Right lobe of liver (tissue), 6 donors: ENCODE measurements around the gene SALL1. TPM values are rescaled to one million over a fixed set of nuclear protein-coding genes. Genes with fewer than 3 reads are reported as not detected.
A peak's percentile ranks its signal among the peaks of the same experiment; 100 is the strongest.

Source experiments
- ATAC-seq, 4 donors: fragments of 200-7000 bp; cut with Tn5 transposase; one replicate each; pipeline ENCODE4 v1.9.1; 2020; ENCODE audit warnings: mild to moderate bottlenecking in 4 of 4, moderate library complexity in 4 of 4
- DNase-seq, 3 donors: peaks; one replicate each; pipeline ENCODE4 v3.0.0-alpha.2; 2020
- H3K27ac ChIP-seq, 3 donors: fragments of 200-600 bp; one replicate each; pipeline ENCODE4 v1.8.0; 2022
- H3K27me3 ChIP-seq, 2 donors: fragments of 200-600 bp; one replicate each; pipeline ENCODE4 v1.8.0; 2022
- H3K36me3 ChIP-seq, 4 donors: fragments of 200-600 bp; sonication (generic) in 1 of 4; one replicate each; pipeline versions ENCODE4 v1.5.1 to v1.8.0; 2017 to 2022; ENCODE audit warnings: control low read depth in 1 of 4
- H3K4me1 ChIP-seq, 4 donors: fragments of 200-600 bp; sonication (generic) in 1 of 4; one replicate each; pipeline versions ENCODE4 v1.5.1 to v1.8.0; 2017 to 2022; ENCODE audit warnings: control low read depth in 1 of 4
- H3K4me3 ChIP-seq, 3 donors: fragments of 200-600 bp; one replicate each; pipeline ENCODE4 v1.8.0; 2022
- H3K9me3 ChIP-seq, 4 donors: fragments of 200-600 bp; sonication (generic) in 1 of 4; one replicate each; pipeline versions ENCODE4 v1.5.1 to v1.8.0; 2017 to 2022; ENCODE audit warnings: control low read depth in 1 of 4
- CTCF ChIP-seq, 4 donors: fragments of 200-600 bp in 3 of 4; fragments of 450-650 bp in 1 of 4; IDR thresholded peaks; one replicate each; pipeline versions ENCODE4 v1.5.1 to v1.8.0; 2016 to 2022; ENCODE audit warnings: antibody characterized with exemption in 4 of 4, mild to moderate bottlenecking in 2 of 4
- POLR2A ChIP-seq: fragments of 450-650 bp; IDR thresholded peaks from one replicate; pipeline ENCODE4 v1.6.1; 2017; ENCODE audit warnings: antibody characterized with exemption, mild to moderate bottlenecking
- WGBS: methylation state at CpG from one replicate; pipeline ENCODE4 v1.1.6; 2018; ENCODE audit warnings: low coverage, low lambda C conversion rate; ENCODE audit not compliant: insufficient coverage; ENCODE audit errors: missing lambda C conversion rate; 5-methylcytosine and 5-hydroxymethylcytosine counted together
- intact Hi-C, 2 donors: fragments of 100-400 bp; cut with DNase I; formaldehyde crosslinking; loops; one replicate each; pipeline versions ENCODE4 v1.11.2 to v1.14.1; 2022
- total RNA-seq, 6 experiments: library from RNA; depleted of rRNA in 2 of 6; stranded (reverse); fragments of >200 nt in 2 of 6; fragmentation: NEBNext Ultra II Directional in 3 of 6; extraction: Animal tissue kit (Norgen Biotek cat#: 25700) in 3 of 6; gene quantifications; one replicate each; pipeline versions ENCODE4 v1.1.0 to v1.2.4, GENCODE V29; 2016 to 2023
- donor health status: DM: no; HTN: yes; CAD: no.
- donor health status: DM: no; HTN: no; CAD: no.
- donor health status: DM: no; HTN: no; CAD: no.
- donor health status: DM: no; HTN: yes; CAD: no.
- donor health status: DM: no; HTN: yes; CAD: no.

Gene SALL1
- total RNA-seq, 6 experiments from 2014 or later: 22.9 to 30.1 (median 26.4) TPM

- peaks cover 0 to 34% (median 5%) of the 10 kb centered on the region in 4 donors for H3K4me1 ChIP-seq
- WGBS: 24% methylated on average over 2 of the region's 2 CpGs
- no peaks in the 10 kb centered on the region for H3K27me3 ChIP-seq
- peak overlapping the region; percentile 96 to 99 (median 98) for H3K27ac ChIP-seq
- intact Hi-C loops: no loop called here
- peak overlapping the region; percentile 57 to 88 (median 80) for H3K4me3 ChIP-seq
- no peak for TF ChIP-seq CTCF (IDR thresholded peaks at IDR 0.05)
- TF ChIP-seq POLR2A: peak; percentile 25
- DNase-seq (no peak), ATAC-seq (peak in 3 of 4 donors; percentile 0 to 33 (median 2))
- no peaks in the 10 kb centered on the region for H3K9me3 ChIP-seq
- no peaks in the 10 kb centered on the region for H3K36me3 ChIP-seq
Observed at GRCh38 chr16:51148678-51149228, 2.3 kb downstream of the SALL1 start.

- no peak for TF ChIP-seq POLR2A
- no peak for TF ChIP-seq CTCF (IDR thresholded peaks at IDR 0.05)
- no peaks in the 10 kb centered on the region for H3K36me3 ChIP-seq
- no peak for DNase-seq
- intact Hi-C loops: no loop called here
- peaks cover 0 to 40% (median 6%) of the 10 kb centered on the region in 4 donors for H3K4me1 ChIP-seq
- peak overlapping the region; percentile 96 to 99 (median 98) for H3K27ac ChIP-seq
- no peaks in the 10 kb centered on the region for H3K27me3 ChIP-seq
- WGBS: 14% methylated on average over 3 of the region's 3 CpGs
- no peaks in the 10 kb centered on the region for H3K9me3 ChIP-seq
- ATAC-seq: no peak
- peak overlapping the region in 2 of 3 donors; percentile 80 to 88 for H3K4me3 ChIP-seq
Observed at GRCh38 chr16:51147776-51148677, 3.0 kb downstream of the SALL1 start.

GRCh38 chr16:51146256-51146924 is 4.7 kb downstream of the SALL1 start:
- TF ChIP-seq CTCF (IDR thresholded peaks at IDR 0.05): peak in 3 of 4 donors; percentile 15 to 33 (median 24)
- no peak for TF ChIP-seq POLR2A
- WGBS: 2% methylated on average over 6 of the region's 6 CpGs
- DNase-seq (no peak), ATAC-seq (peak in 1 of 4 donors; percentile 3)
- Histone ChIP-seq H3K27me3 (no peaks in the 10 kb centered on the region), H3K36me3 (peaks cover 0 to 8% (median under 1%) of the 10 kb centered on the region in 4 donors), H3K27ac (peak overlapping the region; percentile 62 to 77 (median 76)), H3K4me3 (peak overlapping the region in 2 of 3 donors; percentile 2 to 16), H3K9me3 (no peaks in the 10 kb centered on the region), H3K4me1 (peaks cover 0 to 40% (median 6%) of the 10 kb centered on the region in 4 donors)
- intact Hi-C loops: no loop called here

- no peak for TF ChIP-seq CTCF (IDR thresholded peaks at IDR 0.05)
- no peak for TF ChIP-seq POLR2A
Observed at GRCh38 chr16:51144203-51144602, 6.9 kb downstream of the SALL1 start.

More at GRCh38 chr16:51144203-51144602, 6.9 kb downstream of the SALL1 start:
- intact Hi-C loops: no loop called here
- Histone ChIP-seq H3K4me1 (peaks cover 0 to 46% (median 10%) of the 10 kb centered on the region in 4 donors), H3K9me3 (no peaks in the 10 kb centered on the region), H3K4me3 (no peak overlapping the region), H3K27me3 (no peaks in the 10 kb centered on the region), H3K36me3 (peaks cover 0 to 25% (median 13%) of the 10 kb centered on the region in 4 donors), H3K27ac (peak overlapping the region in 2 of 3 donors; percentile 26 to 77)
- ATAC-seq (peak in 1 of 4 donors; percentile 18), DNase-seq (no peak)
- 19% methylated on average over 1 of the region's 1 CpG for WGBS
